Measurements from ENCODE around the gene ARHGAP22. TPM values are rescaled to one million over a fixed set of nuclear protein-coding genes. Genes with fewer than 3 reads are reported as not detected.

The ARHGAP22 gene
- total RNA-seq, 1 experiment from 2014 or later = 9.9 TPM

DNA sequence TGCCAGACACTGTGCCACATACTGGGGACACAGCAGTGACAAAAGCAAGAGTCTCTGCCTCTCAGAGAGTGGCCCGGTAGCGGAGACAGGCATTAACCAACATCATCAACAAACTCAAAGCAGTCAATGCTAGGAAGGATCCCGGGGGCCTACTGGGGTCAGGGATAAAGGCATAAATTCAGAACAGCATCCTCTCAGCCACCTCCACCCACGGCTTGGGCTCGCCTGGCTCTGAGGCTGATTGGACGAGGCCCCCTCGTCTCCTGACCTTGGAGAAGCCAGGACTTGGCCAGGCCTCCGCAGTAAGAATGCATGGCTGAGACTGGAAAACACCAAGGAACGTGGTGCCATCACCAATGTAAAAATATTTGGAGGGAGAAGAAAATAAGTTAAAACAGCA, 102.1 kb downstream of the ARHGAP22 start:
- H2AFZ ChIP-seq (ENCODE audit: low read depth, low read length, poor library complexity, severe bottlenecking) = no peak overlapping the region

More for the DNA sequence above, 102.1 kb downstream of the ARHGAP22 start:
- H3K9ac ChIP-seq (ENCODE audit: low read length) = no peak overlapping the region
- no peaks in the 10 kb centered on the region for H3K79me2 ChIP-seq (ENCODE audit: insufficient read depth, low read length)
- DNase-seq (ENCODE audit: low read depth, low spot score) = no peak
- H3K4me2 ChIP-seq (ENCODE audit: low read length) = no peak overlapping the region
- H3K27ac ChIP-seq (ENCODE audit: low read depth, low read length) = no peak overlapping the region
- no peak for ATAC-seq
- no TSS peak for BruUV-seq (replicated peaks)
- H3K36me3 ChIP-seq (ENCODE audit: control insufficient read depth in 1 of 2, insufficient read depth in 2 of 2, low read length in 2 of 2) = no peaks in the 10 kb centered on the region
- H3K4me3 ChIP-seq (replicated peaks in 1 of 2; ENCODE audit: low read depth in 1 of 2, low read length in 2 of 2) = no peak overlapping the region
- ChIA-PET POLR2A (no interaction called here), CTCF (no interaction called here), RAD21 (ENCODE audit: low non-redundant PET in 1 of 2, low total read pairs in 2 of 2, uncharacterized antibody in 2 of 2, unreplicated experiment in 2 of 2) (no interaction called here)
- H3K4me1 ChIP-seq (ENCODE audit: control insufficient read depth in 1 of 2, insufficient read depth in 2 of 2, low read length in 2 of 2) = no peaks in the 10 kb centered on the region
- TF ChIP-seq ATF3 (IDR thresholded peaks at IDR 0.05) (no peak), ZNF274 (IDR thresholded peaks at IDR 0.05; ENCODE audit: low read depth, low read length) (no peak), FOSL1 (IDR thresholded peaks at IDR 0.05; ENCODE audit: low read depth) (no peak), ELF1 (IDR thresholded peaks at IDR 0.05; ENCODE audit: borderline replicate concordance, low read depth) (no peak), EZH2 (IDR thresholded peaks at IDR 0.05) (no peak), POLR2A (IDR thresholded peaks at IDR 0.05; ENCODE audit: borderline replicate concordance, extremely low read depth, insufficient read depth, insufficient read length) (no peak), EGR1 (IDR thresholded peaks at IDR 0.05; ENCODE audit: low read depth) (no peak), POLR2AphosphoS5 (IDR thresholded peaks at IDR 0.05; ENCODE audit: low read depth, low read length) (no peak), MAX (IDR thresholded peaks at IDR 0.05) (no peak), CBX3 (IDR thresholded peaks at IDR 0.05; ENCODE audit: low read depth) (no peak)
- TF ChIP-seq, protein P1, sequence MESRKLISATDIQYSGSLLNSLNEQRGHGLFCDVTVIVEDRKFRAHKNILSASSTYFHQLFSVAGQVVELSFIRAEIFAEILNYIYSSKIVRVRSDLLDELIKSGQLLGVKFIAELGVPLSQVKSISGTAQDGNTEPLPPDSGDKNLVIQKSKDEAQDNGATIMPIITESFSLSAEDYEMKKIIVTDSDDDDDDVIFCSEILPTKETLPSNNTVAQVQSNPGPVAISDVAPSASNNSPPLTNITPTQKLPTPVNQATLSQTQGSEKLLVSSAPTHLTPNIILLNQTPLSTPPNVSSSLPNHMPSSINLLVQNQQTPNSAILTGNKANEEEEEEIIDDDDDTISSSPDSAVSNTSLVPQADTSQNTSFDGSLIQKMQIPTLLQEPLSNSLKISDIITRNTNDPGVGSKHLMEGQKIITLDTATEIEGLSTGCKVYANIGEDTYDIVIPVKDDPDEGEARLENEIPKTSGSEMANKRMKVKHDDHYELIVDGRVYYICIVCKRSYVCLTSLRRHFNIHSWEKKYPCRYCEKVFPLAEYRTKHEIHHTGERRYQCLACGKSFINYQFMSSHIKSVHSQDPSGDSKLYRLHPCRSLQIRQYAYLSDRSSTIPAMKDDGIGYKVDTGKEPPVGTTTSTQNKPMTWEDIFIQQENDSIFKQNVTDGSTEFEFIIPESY (IDR thresholded peaks at IDR 0.05; ENCODE audit: extremely low read depth, insufficient replicate concordance, low read length) = no peak
- no peaks in the 10 kb centered on the region for H3K9me2 ChIP-seq (ENCODE audit: insufficient read depth)
- H3K9me3 ChIP-seq (ENCODE audit: control insufficient read depth in 1 of 2, insufficient read depth in 1 of 2, low read depth in 1 of 2, low read length in 2 of 2) = no peaks in the 10 kb centered on the region
- no peaks in the 10 kb centered on the region for H4K20me1 ChIP-seq (ENCODE audit: insufficient read depth)
- H3K27me3 ChIP-seq (ENCODE audit: insufficient read depth, low read length) = no peaks in the 10 kb centered on the region
- intact Hi-C loops (cut with micrococcal nuclease) = no loop called here

Data from HCT116 (cell line).